Superior temporal gyrus (tissue), 1 donor: Measurements from ENCODE around the gene PPWD1.
"Not testable (repeated sequence)": the region's sequence is repeated elsewhere in the genome, so short reads cannot be mapped to it uniquely, and the experiment has no call there.

Source experiments
- DNase-seq: peaks from one replicate; pipeline ENCODE4 v3.0.0-alpha.2; 2016; ENCODE audit errors: extremely low spot score

The PPWD1 gene

GRCh38 chr5:65562731-65563701, at the start of gene PPWD1, which contains the start of gene CENPK:
PPWD1 (plus strand) TSS chr5:65563296; CDS start chr5:65563311, 15 bp downstream.
CENPK (minus strand) TSS chr5:65563168; CDS start chr5:65554907, 8,261 bp downstream.
- DNase-seq: peak; percentile 97

DNA sequence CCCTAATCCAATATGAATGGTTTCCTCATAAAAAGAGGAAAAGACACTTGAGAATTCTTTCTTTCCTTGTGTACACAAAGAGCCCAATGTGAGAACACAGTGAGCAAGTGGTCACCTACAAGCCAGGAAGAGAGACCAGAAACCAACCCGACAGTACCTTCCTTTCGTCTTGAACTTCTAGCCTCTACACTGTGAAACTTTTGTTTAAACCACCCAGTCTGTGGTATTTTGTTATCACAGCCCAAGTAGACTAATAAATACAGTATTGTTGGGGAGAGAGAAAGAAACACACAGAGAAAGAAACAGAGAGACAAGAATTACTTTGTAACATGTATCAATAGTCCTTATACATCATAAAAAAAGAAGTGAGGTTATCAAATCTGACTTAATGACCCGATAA, 37.4 kb upstream of the PPWD1 start:
- no peak for DNase-seq

- DNase-seq: no peak
These were observed 32.2 kb upstream of the PPWD1 start for GRCh38 chr5:65530904-65531303.

DNA sequence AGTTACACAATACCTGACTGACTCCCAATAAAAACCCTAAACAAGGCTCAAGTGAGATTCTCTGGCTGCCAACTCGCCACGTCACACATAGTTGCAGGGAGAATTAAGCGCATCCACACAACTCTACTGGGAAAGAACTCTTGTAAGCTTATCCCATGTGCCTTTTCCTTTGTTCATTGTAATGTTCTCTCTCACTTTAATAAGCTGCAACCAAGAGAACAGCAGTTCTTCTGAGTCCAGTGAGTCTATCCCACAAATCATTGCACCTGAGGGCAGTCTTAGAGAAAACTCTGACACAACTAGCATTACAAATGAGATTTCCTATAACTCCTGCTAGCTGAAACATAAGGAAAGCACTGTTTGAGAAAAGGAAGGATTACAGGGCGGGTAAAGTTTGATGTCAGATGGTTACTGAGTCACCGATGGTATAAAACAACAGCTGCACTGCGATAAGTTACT, 27.5 kb upstream of the PPWD1 start:
- DNase-seq: no peak

GRCh38 chr5:65539827-65540226, 23.3 kb upstream of the PPWD1 start:
- DNase-seq: no peak

DNA sequence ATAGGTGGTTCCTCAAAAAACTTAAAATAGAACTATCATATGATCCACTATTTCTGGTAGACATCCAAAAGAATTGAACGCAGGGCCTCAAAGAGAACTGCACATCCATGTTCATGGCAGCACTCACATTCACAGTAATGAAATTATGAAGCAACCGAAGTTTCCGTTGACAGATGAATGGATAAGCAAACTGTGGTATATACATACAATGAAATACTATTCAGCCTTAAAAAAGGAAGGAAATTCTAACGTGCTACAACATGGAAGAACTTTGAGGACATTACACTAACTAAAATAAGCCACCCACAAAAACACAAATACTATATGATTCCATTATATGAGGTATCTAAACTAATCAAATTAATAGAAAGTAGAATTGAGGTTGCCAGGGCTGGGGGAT, 18.6 kb upstream of the PPWD1 start:
- no peak for DNase-seq

- DNase-seq: no peak
These were observed 17.0 kb upstream of the PPWD1 start for GRCh38 chr5:65546141-65546540.

DNA sequence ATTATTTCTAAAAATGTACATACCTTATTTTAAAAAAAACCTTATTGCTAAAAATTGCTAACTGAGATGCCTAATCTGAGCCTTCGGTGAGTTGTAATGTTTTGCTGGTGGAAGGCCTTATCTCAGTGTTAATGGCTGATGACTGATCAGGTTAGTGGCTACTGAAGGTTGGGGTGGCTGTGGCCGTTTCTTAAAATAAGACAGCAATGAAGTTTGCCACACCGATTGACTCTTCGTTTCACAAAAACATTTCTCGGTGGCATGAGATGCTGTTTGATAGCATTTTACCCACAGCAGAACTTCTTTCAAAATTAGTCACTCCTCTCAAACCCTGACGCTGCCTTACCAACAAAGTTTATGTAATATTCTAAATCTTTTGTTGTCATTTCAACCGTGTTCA, 14.8 kb upstream of the PPWD1 start:
- no peak for DNase-seq

DNA sequence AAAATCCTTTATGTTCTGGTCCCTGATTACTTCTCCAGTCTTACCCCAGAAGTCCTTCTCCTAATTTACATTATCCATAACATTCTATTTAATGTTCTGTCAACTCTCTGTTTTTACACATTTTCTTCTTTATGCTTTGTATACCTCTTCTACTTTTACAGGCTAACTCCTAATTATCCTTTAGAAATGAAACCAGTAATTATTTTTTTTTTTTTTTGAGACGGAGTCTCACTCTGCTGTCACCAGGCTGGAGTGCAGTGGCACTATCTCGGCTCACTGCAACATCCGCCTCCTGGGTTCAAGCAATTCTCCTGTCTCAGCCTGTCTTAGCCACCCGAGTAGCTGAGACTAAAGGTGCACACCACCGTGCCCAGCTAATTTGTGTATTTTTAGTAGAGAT, 9.2 kb upstream of the PPWD1 start:
- DNase-seq: no peak

GRCh38 chr5:65555287-65555686, 7.8 kb upstream of the PPWD1 start:
- DNase-seq: no peak

- no peak for DNase-seq
These were observed 6.9 kb upstream of the PPWD1 start for GRCh38 chr5:65556181-65556580.

- DNase-seq: no peak
These were observed 6.4 kb upstream of the PPWD1 start for GRCh38 chr5:65556718-65557117.

DNA sequence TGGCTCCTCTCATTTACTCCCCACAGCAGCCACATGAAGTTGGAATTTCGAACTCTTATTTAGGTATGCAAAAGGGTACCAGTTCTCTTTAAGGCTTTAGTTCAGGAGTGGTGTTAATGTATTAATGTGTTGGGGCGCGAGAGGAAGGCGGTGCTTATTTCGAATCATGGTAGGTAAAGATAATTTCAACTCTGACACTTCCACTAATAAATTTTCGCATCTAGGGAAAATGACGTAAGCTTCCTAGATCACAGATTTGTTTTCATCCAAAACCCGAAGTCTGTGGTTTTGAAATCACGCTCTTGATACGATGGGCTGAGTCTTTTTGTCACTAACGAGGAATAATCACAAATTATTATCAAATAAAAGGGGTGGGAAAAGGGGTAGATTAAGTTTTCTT, 681 bp downstream of the PPWD1 start:
- no peak for DNase-seq

DNA sequence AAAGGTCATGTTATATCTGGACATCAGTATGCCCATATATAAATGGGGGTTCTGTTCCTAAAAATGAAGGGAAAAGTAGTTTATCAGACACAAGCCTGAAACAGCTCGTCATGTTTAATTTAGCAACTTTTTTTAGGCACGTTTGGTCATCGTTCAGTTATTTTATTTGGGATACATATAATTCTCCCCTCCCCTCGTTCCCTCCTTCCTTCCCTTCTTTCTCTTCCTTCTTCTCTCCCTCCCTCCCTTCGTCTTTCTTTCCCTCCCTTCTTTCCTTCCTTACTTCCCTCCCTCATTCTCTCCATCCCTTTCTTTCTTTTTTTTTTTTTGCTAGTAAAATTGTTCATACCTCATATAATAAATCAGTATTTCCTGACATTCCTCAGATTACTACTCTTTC, 3.4 kb downstream of the PPWD1 start:
- DNase-seq: no peak

DNA sequence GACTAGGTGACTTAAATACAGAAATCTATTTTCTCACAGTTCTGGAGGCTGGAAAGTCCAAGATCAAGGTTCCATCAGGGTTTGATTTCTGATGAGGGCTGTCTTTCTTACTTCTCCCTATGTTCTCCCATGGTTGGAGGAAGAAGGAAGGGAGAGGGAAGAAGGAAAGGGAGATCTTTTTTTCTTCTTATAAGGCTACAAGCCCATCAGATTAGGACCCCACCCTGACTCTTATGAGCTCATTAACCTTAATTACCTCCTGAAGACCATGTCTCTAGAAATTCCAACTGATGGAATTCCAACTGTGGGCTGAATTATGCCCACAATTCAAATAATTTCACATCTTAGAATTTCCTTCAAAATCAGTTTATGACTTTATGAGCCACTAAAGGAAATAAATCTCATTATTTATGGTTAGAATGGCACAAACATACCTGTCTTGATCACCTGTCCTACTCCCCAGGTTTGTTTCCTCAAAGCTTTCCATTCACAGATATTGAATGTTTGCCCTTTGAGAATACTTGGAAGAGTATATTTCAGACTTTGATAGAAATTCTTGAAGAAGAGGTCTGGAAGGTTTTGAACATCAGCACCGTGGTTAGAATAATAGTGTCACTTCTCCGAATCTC, 7.6 kb downstream of the PPWD1 start:
- no peak for DNase-seq

- DNase-seq: no peak
These were observed 14.0 kb downstream of the PPWD1 start for GRCh38 chr5:65577141-65577540.

DNA sequence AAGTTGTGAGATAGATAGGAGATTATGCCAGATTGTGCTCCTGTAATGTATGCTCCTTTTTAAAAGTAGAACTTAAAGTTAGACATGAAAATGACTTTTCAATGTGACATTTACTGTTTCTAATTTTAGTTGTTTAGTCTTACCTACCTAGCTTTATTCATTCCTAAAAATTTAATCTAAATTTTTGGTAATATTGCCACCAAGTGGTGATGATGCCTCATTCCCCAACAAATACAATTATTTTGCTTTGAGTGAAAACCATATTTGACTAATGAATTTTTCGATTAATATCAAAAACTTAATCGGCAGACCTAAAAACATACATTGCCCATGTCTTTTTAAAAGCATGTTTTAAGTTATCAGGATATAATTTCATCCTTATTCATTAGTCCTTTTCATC, 25.6 kb downstream of the PPWD1 start:
- no peak for DNase-seq

DNA sequence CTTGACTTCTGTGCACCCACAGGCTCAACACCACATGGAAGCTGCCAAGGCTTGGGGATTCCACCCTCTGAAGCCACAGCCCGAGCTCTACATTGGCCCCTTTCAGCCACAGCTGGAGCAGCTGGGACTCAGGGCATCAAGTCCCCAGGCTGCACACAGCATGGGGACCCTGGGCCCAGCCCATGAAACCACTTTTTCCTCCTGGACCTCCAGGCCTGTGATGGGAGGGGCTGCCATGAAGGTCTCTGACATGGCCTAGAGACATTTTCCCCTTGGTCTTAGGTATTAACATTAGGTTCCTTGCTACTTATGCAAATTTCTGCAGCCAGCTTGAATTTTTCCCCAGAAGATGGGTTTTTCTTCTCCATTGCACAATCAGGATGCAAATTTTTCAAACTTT, 38.7 kb downstream of the PPWD1 start:
- not testable (repeated sequence) for DNase-seq

GRCh38 chr5:65611524-65611923, 48.4 kb downstream of the PPWD1 start:
- no peak for DNase-seq

DNA sequence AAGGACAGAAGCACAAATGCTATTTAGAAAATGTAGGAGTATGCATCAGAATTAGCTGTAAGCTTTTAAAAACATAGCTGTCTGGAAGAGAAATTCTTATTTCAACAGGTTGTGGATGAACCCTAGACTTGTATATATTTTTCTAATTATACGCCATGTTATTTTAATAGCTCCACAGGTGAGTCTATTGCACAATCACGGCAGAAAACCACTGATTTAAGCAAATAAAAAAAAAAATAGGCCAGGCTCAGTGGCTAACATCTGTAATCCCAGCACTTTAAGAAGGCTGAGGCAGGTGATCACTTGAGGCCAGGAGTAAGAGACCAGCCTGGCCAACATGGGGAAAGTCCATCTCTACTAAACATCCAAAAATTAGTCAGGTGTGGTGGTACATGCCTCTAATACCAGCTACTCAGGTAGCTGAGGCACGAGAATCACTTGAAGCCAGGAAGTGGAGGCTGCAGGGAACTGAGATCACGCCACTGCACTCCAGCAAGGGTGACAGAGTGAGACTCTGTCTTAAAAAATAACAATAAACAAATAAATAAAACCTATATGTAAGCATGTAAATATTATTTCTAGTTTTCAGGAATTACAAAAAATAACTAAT, 49.3 kb downstream of the PPWD1 start:
- DNase-seq: no peak

DNA sequence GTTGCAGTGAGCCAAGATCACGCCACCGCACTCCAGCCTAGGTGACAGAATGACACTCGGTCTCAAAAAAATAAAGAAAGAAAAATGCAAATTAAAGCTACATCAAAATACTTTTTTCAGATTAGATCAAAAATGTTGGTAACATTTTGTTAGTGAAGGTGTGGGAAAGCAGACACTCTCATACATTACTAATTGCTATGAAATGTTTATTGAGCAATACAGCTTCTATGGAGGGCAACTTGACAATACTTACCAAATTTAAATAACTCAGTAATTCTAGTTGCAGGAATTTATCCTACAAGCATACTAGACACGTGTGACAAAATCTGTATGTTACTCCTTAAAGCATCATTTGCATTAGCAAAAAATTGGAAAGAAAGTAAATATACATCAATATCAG, 56.9 kb downstream of the PPWD1 start:
- no peak for DNase-seq

- DNase-seq: not testable (repeated sequence)
These were observed 58.9 kb downstream of the PPWD1 start for GRCh38 chr5:65621961-65622360.
